Caco-2 (cell line): ENCODE measurements around the gene TBC1D8. TPM values are rescaled to one million over a fixed set of nuclear protein-coding genes. Genes with fewer than 3 reads are reported as not detected.

ENCODE experiments used
- BruUV-seq: library from RNA; stranded (reverse); fragments of 400-500 nt; replicated peaks from 2 replicates; lab custom pipeline; 2021; lab: Mats Ljungman, UMichigan
- CTCF ChIA-PET: fragments of 300-600 bp; sonication (Branson Sonifier 250); formaldehyde crosslinking; loops from one replicate; lab custom pipeline; 2022; ENCODE audit warnings: antibody characterized with exemption; lab: Charles Lee
- POLR2A ChIA-PET: fragments of 300-600 bp; sonication (Branson Sonifier 250); formaldehyde crosslinking; loops from one replicate; lab custom pipeline; 2022; ENCODE audit warnings: antibody characterized with exemption; lab: Charles Lee
- DNase-seq, 2 experiments: peaks; one replicate each; pipeline versions ENCODE4 v3.0.0 to v3.0.0-alpha.2; 2020 to 2022
- H3K27me3 ChIP-seq: replicated peaks from 2 replicates; pipeline ENCODE4 v1.6.0; 2011; ENCODE audit warnings: low read length; ENCODE audit not compliant: control insufficient read depth, insufficient read depth
- H3K36me3 ChIP-seq: 2 replicates; pipeline ENCODE4 v1.5.1; 2011; ENCODE audit warnings: low read length; ENCODE audit not compliant: control insufficient read depth, insufficient read depth
- H3K4me1 ChIP-seq: fragments of 250-450 bp; sonication (Bioruptor Pico); 2 replicates; pipeline ENCODE4 v1.5.1; 2020; ENCODE audit warnings: mild to moderate bottlenecking
- H3K4me3 ChIP-seq: 2 replicates; pipeline ENCODE4 v1.5.1; 2011; ENCODE audit warnings: low read depth, mild to moderate bottlenecking, control low read depth, low read length
- H3K9me3 ChIP-seq: fragments of 250-450 bp; sonication (Bioruptor Pico); 2 replicates; pipeline ENCODE4 v1.5.1; 2020; ENCODE audit warnings: mild to moderate bottlenecking, moderate library complexity
- H3K27ac Mint-ChIP-seq: one replicate; pipeline ENCODE4 v1.8.0; 2022; ENCODE audit warnings: mixed read lengths; ENCODE audit not compliant: unreplicated experiment
- H3K27me3 Mint-ChIP-seq: one replicate; pipeline ENCODE4 v1.8.0; 2022; ENCODE audit warnings: mixed read lengths; ENCODE audit not compliant: insufficient read depth, unreplicated experiment
- H3K36me3 Mint-ChIP-seq: one replicate; pipeline ENCODE4 v1.8.0; 2022; ENCODE audit warnings: mild to moderate bottlenecking, mixed read lengths; ENCODE audit not compliant: insufficient read depth, unreplicated experiment
- H3K4me1 Mint-ChIP-seq: one replicate; pipeline ENCODE4 v1.8.0; 2022; ENCODE audit warnings: low read depth, mixed read lengths; ENCODE audit not compliant: unreplicated experiment
- H3K4me3 Mint-ChIP-seq: one replicate; pipeline ENCODE4 v1.8.0; 2022; ENCODE audit warnings: mild to moderate bottlenecking, moderate library complexity, mixed read lengths; ENCODE audit not compliant: unreplicated experiment
- H3K9me3 Mint-ChIP-seq: one replicate; pipeline ENCODE4 v1.8.0; 2022; ENCODE audit warnings: mixed read lengths; ENCODE audit not compliant: unreplicated experiment
- CTCF ChIP-seq, 2 experiments: fragments of 200-600 bp in 1 of 2; IDR thresholded peaks; 1 replicate in 1 of 2; 2 replicates in 1 of 2; pipeline versions ENCODE4 v1.5.1 to v1.8.0; 2011 to 2022; ENCODE audit warnings: antibody characterized with exemption in 1 of 2, control low read depth in 1 of 2, inconsistent platforms in 1 of 2, low read depth in 1 of 2, low read length in 1 of 2, mild to moderate bottlenecking in 1 of 2, moderate library complexity in 1 of 2; ENCODE audit not compliant: insufficient read depth in 1 of 2, severe bottlenecking in 1 of 2, unreplicated experiment in 1 of 2
- intact Hi-C: fragments of 100-400 bp; cut with micrococcal nuclease; formaldehyde crosslinking; loops from one replicate; pipeline ENCODE4 v1.10.0; 2022; ENCODE audit not compliant: unreplicated experiment
- total RNA-seq: library from RNA; stranded (reverse); gene quantifications from 2 replicates; pipeline ENCODE4 v1.2.3, GENCODE V29; 2022

TBC1D8 gene
- total RNA-seq, 1 experiment from 2014 or later: 29.5 TPM

DNA sequence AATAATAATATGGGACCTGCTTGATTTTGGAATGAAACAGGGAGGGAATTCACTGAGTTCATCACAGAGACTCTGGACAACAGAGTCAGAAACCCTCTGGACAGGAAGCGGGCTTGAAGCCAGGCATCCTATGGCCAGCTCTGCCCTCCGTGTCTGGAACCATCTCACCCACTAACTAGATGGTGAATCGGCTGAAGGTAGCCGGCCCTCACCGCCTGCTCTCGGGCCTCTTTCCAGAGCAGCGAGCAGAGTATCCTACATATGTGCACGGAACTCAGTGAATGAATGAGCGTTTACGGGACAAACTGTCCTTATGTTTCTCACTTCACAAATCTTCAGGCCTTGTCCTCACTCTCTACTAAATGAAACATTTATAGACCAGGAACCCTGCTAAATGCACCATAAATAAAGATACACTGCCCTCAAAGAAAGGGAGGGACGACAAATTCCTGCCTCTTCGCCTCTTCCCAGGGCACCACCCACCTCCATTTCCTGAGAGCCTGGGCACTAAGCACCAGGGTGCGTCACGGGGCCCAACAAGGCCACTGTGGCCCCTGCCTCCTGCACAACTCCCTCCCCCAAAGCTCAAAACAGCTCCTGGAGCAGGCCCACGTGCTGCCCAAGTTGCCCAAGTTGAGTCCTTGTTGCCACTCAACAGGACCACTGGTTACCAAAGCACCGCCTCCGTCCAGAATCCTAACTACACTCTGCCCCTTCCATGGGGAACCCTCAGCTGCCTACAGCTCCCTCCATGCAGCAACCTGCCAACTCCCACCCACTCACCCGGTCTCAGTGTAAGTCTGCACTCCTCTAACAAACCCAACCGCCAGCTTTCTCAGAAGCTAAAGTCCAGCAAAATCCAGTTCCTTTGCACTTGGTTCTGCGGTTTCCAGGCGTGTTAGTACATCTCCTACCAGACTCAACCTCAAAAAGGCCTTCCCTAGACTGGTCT, 1.7 kb downstream of the TBC1D8 start:
- H3K36me3 ChIP-seq: no peaks in the 10 kb centered on the region
- no peaks in the 10 kb centered on the region for H3K27me3 ChIP-seq
- H3K4me3 ChIP-seq: peak overlapping the region; percentile 86
- intact Hi-C loops: loop anchor here (2.0 to 5.0 kb wide), 3 partner anchors 25 to 542 kb away; no protein-coding TSS in a partner anchor
- Mint-ChIP-seq H3K4me1 (peaks cover 42% of the 10 kb centered on the region), H3K4me3 (peak overlapping the region; percentile 57), H3K9me3 (no peaks in the 10 kb centered on the region), H3K36me3 (peaks cover 4% of the 10 kb centered on the region), H3K27me3 (no peaks in the 10 kb centered on the region), H3K27ac (peak overlapping the region; percentile 4)
- peaks cover 15% of the 10 kb centered on the region for H3K4me1 ChIP-seq
- no TSS peak for BruUV-seq
- ChIA-PET POLR2A (no interaction called here), CTCF (interaction anchor here (1.0 to 2.8 kb wide), 5 partner anchors 29 to 137 kb away, joined by 3 to 17 read pairs (median 8); no protein-coding TSS in a partner anchor)
- no peak for TF ChIP-seq CTCF (IDR thresholded peaks at IDR 0.05; ENCODE audit: insufficient read depth in 1 of 2, low read depth in 1 of 2, low read length in 1 of 2, severe bottlenecking in 1 of 2, unreplicated experiment in 1 of 2)
- DNase-seq: peak in 1 of 2 experiments; percentile 10
- H3K9me3 ChIP-seq: no peaks in the 10 kb centered on the region

DNA sequence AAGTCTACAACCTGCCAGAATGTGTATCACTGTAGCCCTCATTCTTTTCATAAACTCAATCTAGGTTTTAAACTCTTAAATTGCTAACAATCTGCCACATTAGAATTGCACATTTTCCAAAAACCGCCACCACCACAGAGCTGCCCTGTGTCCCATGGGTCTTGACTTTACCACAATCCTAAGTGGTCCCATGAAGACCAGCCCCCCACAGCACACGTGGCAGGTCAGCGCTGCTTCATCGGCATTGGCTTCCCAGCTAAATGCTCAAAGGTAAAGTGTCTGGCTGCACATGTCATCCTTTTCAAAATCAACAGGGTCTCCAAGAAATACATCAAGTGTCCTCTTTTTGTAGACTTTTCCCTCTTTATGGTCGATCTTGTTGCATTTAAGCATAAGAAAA, 2.4 kb downstream of the TBC1D8 start:
- H3K36me3 ChIP-seq: no peaks in the 10 kb centered on the region
- Mint-ChIP-seq H3K4me3 (no peak overlapping the region), H3K27me3 (no peaks in the 10 kb centered on the region), H3K36me3 (peaks cover 4% of the 10 kb centered on the region), H3K9me3 (no peaks in the 10 kb centered on the region), H3K4me1 (peaks cover 49% of the 10 kb centered on the region), H3K27ac (no peak overlapping the region)
- POLR2A ChIA-PET: no interaction called here
- H3K4me1 ChIP-seq: peaks cover 15% of the 10 kb centered on the region
- no peak overlapping the region for H3K4me3 ChIP-seq
- no peak for TF ChIP-seq CTCF (IDR thresholded peaks at IDR 0.05; ENCODE audit: insufficient read depth in 1 of 2, low read depth in 1 of 2, low read length in 1 of 2, severe bottlenecking in 1 of 2, unreplicated experiment in 1 of 2)
- CTCF ChIA-PET: no interaction called here
- no peaks in the 10 kb centered on the region for H3K9me3 ChIP-seq
- no peak for DNase-seq
- intact Hi-C loops: no loop called here
- BruUV-seq: no TSS peak
- no peaks in the 10 kb centered on the region for H3K27me3 ChIP-seq

DNA sequence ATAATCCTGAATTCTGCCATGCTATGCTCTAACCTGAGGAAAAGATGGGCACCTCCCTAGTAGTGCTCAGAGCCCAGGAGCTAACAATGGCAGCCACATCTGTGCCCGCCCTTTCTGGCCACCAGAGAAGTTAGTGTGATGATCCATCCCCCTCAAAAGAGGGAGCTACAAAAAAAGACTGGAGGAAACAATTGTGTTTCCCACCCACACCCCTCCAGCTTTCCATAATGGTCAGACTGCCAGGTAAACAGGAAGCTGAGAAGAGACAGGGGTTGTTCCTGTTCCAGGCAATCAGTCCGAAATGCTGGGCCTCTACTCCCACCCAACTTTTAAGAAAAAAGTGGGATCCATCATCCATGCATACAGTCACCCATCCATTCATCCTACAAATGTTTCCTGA, 3.2 kb downstream of the TBC1D8 start:
- ChIA-PET CTCF (interaction anchor here (0.6 kb wide), 1 partner anchor 70 kb away, joined by 6 read pairs; no protein-coding TSS in a partner anchor), POLR2A (no interaction called here)
- intact Hi-C loops: no loop called here

More for the DNA sequence above, 3.2 kb downstream of the TBC1D8 start:
- H3K4me3 ChIP-seq: no peak overlapping the region
- no peak overlapping the region for H3K4me3 Mint-ChIP-seq
- no TSS peak for BruUV-seq
- H3K4me1 Mint-ChIP-seq: peaks cover 47% of the 10 kb centered on the region
- H3K27me3 Mint-ChIP-seq: no peaks in the 10 kb centered on the region
- H3K9me3 Mint-ChIP-seq: no peaks in the 10 kb centered on the region
- no peaks in the 10 kb centered on the region for H3K36me3 ChIP-seq
- no peak for DNase-seq
- peaks cover 13% of the 10 kb centered on the region for H3K4me1 ChIP-seq
- H3K27me3 ChIP-seq: no peaks in the 10 kb centered on the region
- H3K9me3 ChIP-seq: no peaks in the 10 kb centered on the region
- TF ChIP-seq CTCF (IDR thresholded peaks at IDR 0.05; ENCODE audit: insufficient read depth in 1 of 2, low read depth in 1 of 2, low read length in 1 of 2, severe bottlenecking in 1 of 2, unreplicated experiment in 1 of 2): no peak
- H3K27ac Mint-ChIP-seq: no peak overlapping the region
- H3K36me3 Mint-ChIP-seq: peaks cover 4% of the 10 kb centered on the region
